Neutrophil (primary cell): Measurements from ENCODE around the gene ITGB8.

Source experiments
- H3K27ac ChIP-seq: fragments of 200-600 bp; sonication (generic); 2 replicates; pipeline ENCODE4 v1.5.1; 2016; ENCODE audit warnings: mild to moderate bottlenecking, moderate library complexity
- H3K27me3 ChIP-seq: fragments of 200-600 bp; sonication (generic); 2 replicates; pipeline ENCODE4 v1.6.0; 2016; ENCODE audit warnings: mild to moderate bottlenecking
- H3K36me3 ChIP-seq: fragments of 200-600 bp; sonication (generic); 2 replicates; pipeline ENCODE4 v1.5.1; 2017
- H3K4me1 ChIP-seq, 2 experiments: fragments of 200-600 bp in 1 of 2; sonication (generic) in 1 of 2; 1 replicate in 1 of 2; 2 replicates in 1 of 2; pipeline versions ENCODE4 v1.5.1 to v1.6.1; 2013 to 2016; ENCODE audit warnings: low read depth in 1 of 2, low read length in 1 of 2, mild to moderate bottlenecking in 1 of 2, moderate library complexity in 1 of 2; ENCODE audit not compliant: control insufficient read depth in 1 of 2, insufficient read depth in 1 of 2
- H3K4me3 ChIP-seq, 2 experiments: fragments of 200-600 bp in 1 of 2; sonication (generic) in 1 of 2; 1 replicate in 1 of 2; 2 replicates in 1 of 2; pipeline ENCODE4 v1.5.1; 2013 to 2016; ENCODE audit warnings: low read depth in 1 of 2, low read length in 1 of 2, mild to moderate bottlenecking in 1 of 2, moderate library complexity in 1 of 2
- H3K9me3 ChIP-seq: fragments of 200-600 bp; sonication (generic); 2 replicates; pipeline ENCODE4 v1.5.1; 2016
- TF ChIP-seq, protein P1 (sequence below): fragments of 200-600 bp; sonication (generic); IDR thresholded peaks from 2 replicates; pipeline ENCODE4 v1.5.1; 2016; ENCODE audit warnings: antibody characterized with exemption

ITGB8 gene

GRCh38 chr7:20454202-20454601, 123.5 kb downstream of the ITGB8 start:
- no peaks in the 10 kb centered on the region for H3K27me3 ChIP-seq
- no peaks in the 10 kb centered on the region for H3K36me3 ChIP-seq
- TF ChIP-seq, protein P1, sequence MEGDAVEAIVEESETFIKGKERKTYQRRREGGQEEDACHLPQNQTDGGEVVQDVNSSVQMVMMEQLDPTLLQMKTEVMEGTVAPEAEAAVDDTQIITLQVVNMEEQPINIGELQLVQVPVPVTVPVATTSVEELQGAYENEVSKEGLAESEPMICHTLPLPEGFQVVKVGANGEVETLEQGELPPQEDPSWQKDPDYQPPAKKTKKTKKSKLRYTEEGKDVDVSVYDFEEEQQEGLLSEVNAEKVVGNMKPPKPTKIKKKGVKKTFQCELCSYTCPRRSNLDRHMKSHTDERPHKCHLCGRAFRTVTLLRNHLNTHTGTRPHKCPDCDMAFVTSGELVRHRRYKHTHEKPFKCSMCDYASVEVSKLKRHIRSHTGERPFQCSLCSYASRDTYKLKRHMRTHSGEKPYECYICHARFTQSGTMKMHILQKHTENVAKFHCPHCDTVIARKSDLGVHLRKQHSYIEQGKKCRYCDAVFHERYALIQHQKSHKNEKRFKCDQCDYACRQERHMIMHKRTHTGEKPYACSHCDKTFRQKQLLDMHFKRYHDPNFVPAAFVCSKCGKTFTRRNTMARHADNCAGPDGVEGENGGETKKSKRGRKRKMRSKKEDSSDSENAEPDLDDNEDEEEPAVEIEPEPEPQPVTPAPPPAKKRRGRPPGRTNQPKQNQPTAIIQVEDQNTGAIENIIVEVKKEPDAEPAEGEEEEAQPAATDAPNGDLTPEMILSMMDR: no peak
- no peak overlapping the region for H3K27ac ChIP-seq
- no peak overlapping the region for H3K4me3 ChIP-seq
- H3K9me3 ChIP-seq: no peaks in the 10 kb centered on the region
- peaks cover 12 to 32% of the 10 kb centered on the region in 2 experiments for H3K4me1 ChIP-seq

DNA sequence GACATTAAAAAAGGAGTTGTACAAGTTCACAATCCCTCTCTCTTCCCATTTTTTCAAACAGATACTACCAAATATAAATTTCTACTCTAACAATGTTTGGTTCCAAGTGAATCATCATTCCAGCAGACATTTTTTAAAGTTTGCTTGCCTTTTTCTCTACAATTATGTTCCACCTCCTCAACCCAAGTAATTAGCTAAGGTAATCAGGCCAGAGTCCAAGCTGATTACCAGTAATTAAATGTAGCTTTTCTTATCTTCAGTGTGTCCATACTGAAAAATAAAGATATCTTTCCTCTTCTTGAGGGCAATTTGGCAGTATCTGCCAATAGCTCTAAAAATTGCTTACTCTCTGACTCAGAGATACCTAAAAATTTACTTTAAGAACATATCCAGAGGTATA, 126.0 kb downstream of the ITGB8 start:
- Histone ChIP-seq H3K27ac (no peak overlapping the region), H3K9me3 (no peaks in the 10 kb centered on the region), H3K4me3 (no peak overlapping the region), H3K27me3 (no peaks in the 10 kb centered on the region), H3K36me3 (no peaks in the 10 kb centered on the region), H3K4me1 (peaks cover 0 to 9% of the 10 kb centered on the region in 2 experiments)
- TF ChIP-seq, protein P1: no peak

- Histone ChIP-seq H3K27ac (no peak overlapping the region), H3K27me3 (no peaks in the 10 kb centered on the region), H3K4me1 (peaks cover 0 to 9% of the 10 kb centered on the region in 2 experiments), H3K9me3 (no peaks in the 10 kb centered on the region), H3K4me3 (no peak overlapping the region), H3K36me3 (no peaks in the 10 kb centered on the region)
- TF ChIP-seq, protein P1: no peak
Observed at GRCh38 chr7:20458521-20458920, 127.8 kb downstream of the ITGB8 start.

DNA sequence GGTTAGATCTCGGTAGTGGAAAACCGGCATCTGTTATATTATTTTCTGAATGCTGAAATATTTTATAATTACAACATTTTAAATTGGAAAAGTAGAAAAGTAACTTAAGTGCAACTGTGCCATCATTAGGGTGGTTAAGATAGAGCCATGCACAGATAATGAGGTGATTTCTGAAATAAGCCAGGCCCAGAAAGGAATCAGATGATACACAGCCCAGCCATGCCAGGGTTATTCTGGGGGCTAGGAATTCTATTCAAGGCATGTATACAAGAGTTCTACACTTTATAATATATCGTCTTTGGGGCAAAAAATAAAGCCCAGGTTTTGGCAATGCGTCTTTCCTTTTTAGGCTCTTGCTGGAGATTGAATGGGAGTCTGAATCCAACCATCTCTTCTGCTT, 128.7 kb downstream of the ITGB8 start:
- no peaks in the 10 kb centered on the region for H3K36me3 ChIP-seq
- no peaks in the 10 kb centered on the region for H3K27me3 ChIP-seq
- no peak overlapping the region for H3K4me3 ChIP-seq
- no peaks in the 10 kb centered on the region for H3K9me3 ChIP-seq
- TF ChIP-seq, protein P1: no peak
- no peak overlapping the region for H3K27ac ChIP-seq
- peaks cover 0 to 9% of the 10 kb centered on the region in 2 experiments for H3K4me1 ChIP-seq

DNA sequence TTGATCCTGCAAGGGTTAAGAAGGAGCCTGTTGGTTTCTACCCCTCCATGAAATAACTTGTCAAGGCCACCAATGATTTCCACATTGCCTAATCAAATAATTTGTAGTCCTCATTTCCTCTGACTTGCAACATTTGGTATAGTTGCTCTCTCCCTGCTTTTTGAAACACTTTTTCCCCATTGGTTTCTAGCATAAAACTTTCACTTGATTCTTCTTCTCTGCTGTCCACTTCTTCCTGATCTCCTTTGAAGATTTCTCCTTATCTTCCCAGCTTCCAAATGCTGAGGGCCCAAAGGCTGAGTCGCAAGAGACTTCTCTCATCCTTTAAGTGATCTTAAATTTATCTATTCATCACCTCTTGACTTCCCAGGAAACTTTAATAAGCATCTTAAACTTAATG, 134.2 kb downstream of the ITGB8 start:
- Histone ChIP-seq H3K4me1 (peaks cover 0 to 34% of the 10 kb centered on the region in 2 experiments), H3K36me3 (no peaks in the 10 kb centered on the region), H3K4me3 (no peak overlapping the region), H3K27ac (no peak overlapping the region), H3K9me3 (no peaks in the 10 kb centered on the region), H3K27me3 (no peaks in the 10 kb centered on the region)
- TF ChIP-seq, protein P1: no peak
